Erythroblast (primary cell): Measurements from ENCODE around the gene MYO9B.
A peak's percentile ranks its signal among the peaks of the same experiment; 100 is the strongest.

ENCODE experiments used
- DNase-seq, 2 experiments: peaks; one replicate each; lab custom pipeline; 2025; lab: John Stamatoyannopoulos, UW
- GATA1 ChIP-seq: IDR thresholded peaks from 2 replicates; pipeline ENCODE4 v1.6.1; 2011; ENCODE audit warnings: low read depth, mild to moderate bottlenecking, control low read depth, low read length, moderate library complexity
- POLR2A ChIP-seq: IDR thresholded peaks from 2 replicates; pipeline ENCODE4 v1.6.1; 2011; ENCODE audit warnings: mild to moderate bottlenecking, low read length

MYO9B gene

GRCh38 chr19:17235300-17235970, 159.9 kb downstream of the MYO9B start:
- peak; percentile 84 to 90 for DNase-seq
- TF ChIP-seq GATA1 (no peak), POLR2A (no peak)

- DNase-seq = peak in 1 of 2 experiments; percentile 66
- TF ChIP-seq GATA1 (no peak), POLR2A (no peak)
Measured at GRCh38 chr19:17235971-17236777, 160.6 kb downstream of the MYO9B start.

GRCh38 chr19:17236811-17237543, 161.4 kb downstream of the MYO9B start:
- no peak for TF ChIP-seq POLR2A
- no peak for TF ChIP-seq GATA1
- no peak for DNase-seq

DNA sequence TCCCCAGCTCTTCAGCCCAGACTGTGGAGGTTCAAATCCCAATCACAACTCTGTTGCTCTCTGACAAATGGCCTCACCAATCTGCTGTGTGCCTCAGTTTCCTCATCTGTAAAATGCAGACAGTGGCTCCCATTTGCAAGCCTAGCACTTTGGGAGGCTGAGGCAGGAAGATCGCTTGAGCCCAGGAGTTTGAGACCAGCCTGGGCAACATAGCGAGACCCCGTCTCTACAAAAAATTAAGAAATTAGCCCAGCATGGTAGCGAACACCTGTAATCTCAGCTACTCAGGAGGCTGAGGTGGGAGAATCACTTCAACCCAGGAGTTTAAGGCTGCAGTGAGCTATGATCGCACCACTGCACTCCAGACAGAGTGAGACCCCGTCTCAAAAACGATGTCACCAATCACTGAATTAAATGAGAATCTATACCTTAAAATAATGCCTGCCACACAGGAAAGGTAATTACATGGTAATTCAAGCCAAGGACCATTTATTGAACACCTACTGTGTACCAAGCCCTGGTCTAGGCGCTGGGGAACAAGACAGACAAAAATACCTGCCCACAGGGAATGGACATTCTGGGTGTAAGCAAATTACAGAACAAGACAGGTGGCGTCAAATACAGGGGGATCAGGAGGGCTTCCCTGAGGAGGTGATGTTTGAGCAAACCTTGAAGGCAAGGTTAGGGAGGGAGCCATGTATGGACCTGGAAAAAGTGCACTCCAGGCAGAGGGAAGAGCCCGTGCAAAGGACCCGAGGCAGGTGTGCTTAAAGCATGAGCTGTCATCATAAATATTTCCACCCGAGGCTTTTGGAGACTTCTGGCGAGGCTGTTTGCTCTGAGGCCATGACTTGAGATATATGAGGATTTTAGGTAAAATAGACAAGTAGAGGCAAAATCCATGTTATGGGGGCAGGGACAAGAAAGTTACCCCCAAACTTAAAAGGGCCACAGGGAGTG, 162.4 kb downstream of the MYO9B start:
- no peak for DNase-seq
- TF ChIP-seq GATA1 = no peak
- no peak for TF ChIP-seq POLR2A

- no peak for TF ChIP-seq GATA1
- TF ChIP-seq POLR2A = no peak
- DNase-seq = no peak
Measured at GRCh38 chr19:17240062-17240752, 164.6 kb downstream of the MYO9B start.

DNA sequence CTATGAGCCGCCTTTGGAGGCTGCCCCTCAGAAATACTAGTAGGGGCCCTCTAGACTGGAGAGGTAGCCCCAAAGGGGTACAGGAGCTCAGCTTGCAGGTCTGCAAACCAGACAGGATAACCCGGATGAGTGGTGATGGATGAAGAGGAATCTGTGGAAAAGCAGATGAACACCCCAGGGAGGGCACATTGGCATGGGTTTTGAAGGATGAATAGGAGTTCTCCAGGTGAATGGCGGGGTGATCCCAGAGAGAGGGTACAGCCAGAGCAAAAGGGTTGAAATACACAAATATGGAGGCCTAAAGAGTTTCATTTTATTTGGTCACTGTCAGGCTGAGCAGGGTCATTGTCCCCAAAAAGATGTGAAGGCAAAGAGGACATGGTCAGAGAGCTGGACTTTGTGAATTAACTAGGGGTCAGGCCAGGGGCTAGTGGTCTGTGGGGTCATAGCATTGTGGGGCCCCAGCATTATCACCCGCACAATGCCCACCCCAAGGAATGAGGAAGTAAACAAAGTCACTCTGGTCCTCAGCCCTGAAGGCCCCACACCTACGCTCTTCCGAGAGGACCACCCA, 165.3 kb downstream of the MYO9B start:
- TF ChIP-seq POLR2A = no peak
- no peak for DNase-seq

GRCh38 chr19:17242431-17243208, 167.0 kb downstream of the MYO9B start:
- no peak for TF ChIP-seq POLR2A
- no peak for TF ChIP-seq GATA1
- no peak for DNase-seq

- no peak for TF ChIP-seq POLR2A
- no peak for TF ChIP-seq GATA1
Measured at GRCh38 chr19:17243211-17243829, 167.7 kb downstream of the MYO9B start.

DNA sequence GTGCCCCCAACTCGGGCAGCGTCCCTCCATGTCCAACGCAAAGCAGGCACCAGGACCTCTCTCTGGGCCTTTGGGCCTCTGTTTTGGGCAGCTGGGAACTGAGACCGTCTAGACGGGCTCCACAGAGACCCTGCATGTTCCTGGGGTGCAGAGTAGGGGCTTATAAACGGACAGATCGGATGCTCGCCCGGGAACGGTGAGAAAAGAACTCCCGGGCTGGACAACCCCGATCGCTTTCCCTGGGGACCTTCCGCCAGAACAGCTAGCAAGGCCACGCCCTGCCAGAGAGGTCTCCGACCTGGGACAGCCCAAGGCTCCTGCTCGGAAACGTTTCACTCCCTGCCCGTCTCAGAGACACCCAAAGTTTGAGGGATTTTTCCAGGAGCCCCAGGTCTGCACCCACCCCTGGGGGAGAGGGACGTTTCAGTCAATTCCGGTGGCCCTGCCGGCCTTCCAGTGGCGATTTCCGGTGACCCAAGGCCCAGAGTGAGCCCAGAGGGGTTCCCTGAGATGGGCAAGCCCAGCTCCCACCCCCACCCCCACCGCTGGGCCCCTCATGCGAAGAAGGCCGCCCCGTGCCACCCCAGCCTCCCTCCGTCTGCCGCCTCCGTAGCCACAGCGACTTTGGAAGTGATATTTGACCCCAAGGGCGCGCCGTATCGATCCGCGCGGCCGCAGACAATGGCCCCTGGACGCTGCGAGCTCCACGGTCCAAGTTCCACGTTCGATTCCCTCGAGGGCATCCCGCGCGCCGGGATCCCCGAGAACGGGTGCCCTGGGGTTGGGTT, 168.4 kb downstream of the MYO9B start:
- peak; percentile 60 to 69 for DNase-seq
- TF ChIP-seq GATA1 = no peak
- no peak for TF ChIP-seq POLR2A

More at GRCh38 chr19:17243211-17243829, 167.7 kb downstream of the MYO9B start:
- DNase-seq = no peak

DNA sequence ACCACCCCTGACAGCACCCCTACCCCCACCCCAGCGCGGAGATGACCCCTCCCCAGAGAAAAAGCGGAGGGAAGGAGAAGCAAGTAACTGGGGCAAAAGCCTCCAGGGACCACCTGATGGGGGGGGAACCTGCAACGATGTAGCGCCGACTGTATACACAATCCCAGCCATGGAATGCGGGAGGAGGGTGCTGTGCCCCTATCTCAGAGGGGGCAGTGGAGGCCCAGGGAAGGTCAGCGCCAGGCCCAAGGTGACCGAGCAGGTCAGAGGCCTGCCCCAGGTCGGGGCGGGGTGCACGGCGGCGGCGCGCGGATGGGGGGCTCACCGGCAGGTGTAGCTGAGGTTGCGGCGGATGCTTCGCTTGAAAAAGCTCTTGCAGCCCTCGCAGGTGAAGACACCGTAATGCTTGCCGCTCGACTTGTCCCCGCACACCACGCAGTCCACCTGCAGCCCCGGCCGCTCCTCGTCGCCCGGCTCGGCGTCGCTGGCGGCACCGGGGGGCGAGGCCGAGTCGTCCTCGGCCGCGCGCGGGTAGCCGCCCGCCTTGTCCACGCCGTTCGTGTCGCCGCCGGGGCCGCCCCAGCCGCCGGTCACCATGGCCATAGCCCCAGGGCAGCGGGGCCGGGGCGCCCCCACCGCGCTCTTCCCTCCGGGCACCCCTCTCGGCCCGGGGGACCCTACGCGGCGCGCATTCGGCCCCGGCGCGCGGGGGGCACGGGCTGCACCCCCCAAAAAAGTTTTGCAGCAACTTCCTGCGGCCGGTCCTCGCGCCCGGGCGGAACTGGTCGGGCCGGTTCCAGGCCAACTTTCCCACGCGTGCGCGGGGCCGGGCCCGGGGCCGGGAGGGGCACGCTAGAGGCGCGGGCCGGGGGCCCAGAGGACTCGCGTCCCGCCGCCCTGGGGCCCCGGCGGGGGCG, 169.3 kb downstream of the MYO9B start:
- TF ChIP-seq GATA1 (no peak), POLR2A (no peak)
- DNase-seq = peak in 1 of 2 experiments; percentile 55
